ENCODE results near the gene PAM.
"Not testable (repeated sequence)": the region's sequence is repeated elsewhere in the genome, so short reads cannot be mapped to it uniquely, and the experiment has no call there.

The PAM gene

DNA sequence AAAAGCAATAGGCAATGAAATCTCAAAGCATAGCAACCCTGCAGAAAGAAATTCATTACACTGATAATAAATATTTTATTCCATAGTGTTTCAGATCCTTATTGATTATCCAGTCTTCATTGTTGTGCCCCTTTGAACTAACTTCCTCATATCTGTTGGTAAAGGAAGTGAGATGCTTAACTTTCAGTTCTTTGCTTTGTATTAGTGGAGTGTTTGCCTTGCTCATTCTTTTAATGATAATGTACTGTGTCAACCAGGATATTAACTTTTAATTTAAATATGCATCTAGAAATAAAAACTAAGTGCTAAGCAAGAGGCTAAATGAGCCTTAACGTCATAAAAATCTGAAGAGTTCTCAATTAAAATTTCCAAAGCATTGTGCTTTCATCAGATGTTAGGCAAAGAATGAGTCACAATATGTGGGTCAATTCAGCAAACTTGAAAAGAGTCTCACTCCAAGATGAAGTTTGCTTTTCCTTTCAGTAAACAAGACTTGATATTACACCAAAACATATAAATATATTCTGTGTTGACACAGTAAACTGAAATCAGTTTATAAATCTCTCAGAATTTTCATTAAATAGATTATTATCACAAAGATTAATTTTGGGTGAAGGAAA is 258.9 kb downstream of the PAM start:
- FAIRE-seq: no peak

DNA sequence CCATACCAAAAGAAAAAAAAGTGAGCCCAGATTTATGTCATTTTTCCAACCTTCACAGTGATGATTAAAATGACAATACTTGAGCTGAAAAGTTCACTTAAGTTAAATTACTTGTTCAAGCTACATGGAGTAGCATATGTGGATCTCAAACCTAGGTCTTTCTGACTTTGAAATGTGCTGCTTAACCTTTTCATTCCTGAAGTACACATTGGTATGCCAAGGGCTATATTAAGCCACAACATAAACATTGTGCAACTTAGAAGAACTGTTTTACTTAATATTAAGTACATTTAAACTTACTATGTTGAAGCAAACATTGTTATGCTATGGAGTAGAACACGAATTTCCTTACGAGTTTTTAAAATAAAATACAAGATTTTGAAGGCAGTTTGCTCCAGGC is 259.9 kb downstream of the PAM start:
- FAIRE-seq: no peak

DNA sequence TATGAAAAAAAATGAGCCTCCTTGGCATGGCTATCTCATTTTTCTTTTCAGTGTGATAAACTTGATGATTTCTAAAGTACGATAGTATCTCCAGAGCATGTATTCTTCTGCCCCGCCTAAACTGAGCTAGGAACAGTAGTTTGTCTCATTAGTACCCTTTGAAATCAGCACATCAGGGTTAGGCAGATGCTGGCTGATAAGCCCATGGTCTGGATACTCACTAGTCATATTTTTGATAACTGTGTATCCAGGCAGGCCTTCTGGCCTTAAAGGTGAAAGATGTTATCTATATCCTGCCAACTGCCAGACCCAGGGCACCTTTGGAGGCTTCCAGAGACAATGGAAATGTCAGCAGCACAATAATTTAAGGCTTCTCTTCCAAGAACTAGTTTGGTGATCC is 261.1 kb downstream of the PAM start:
- FAIRE-seq: no peak

DNA sequence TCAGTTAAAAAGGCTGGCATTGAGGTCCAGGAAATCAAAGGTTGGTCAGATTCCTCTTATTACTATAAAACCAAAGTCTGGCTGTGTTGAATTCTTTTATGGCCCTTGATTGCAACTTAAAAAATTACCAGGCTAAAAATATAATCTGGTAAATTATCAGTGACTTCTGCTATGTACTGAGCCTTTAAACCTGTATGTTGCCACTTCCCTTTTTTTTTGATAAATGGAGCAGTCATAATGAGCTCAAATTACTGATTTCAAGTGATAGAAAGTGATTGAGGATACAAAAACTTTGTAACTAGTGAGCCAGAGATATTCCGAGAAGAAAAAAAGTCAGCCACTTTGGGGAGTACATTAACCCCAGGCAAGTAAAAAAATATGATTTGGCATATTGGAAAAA is 264.7 kb downstream of the PAM start:
- no peak for FAIRE-seq

DNA sequence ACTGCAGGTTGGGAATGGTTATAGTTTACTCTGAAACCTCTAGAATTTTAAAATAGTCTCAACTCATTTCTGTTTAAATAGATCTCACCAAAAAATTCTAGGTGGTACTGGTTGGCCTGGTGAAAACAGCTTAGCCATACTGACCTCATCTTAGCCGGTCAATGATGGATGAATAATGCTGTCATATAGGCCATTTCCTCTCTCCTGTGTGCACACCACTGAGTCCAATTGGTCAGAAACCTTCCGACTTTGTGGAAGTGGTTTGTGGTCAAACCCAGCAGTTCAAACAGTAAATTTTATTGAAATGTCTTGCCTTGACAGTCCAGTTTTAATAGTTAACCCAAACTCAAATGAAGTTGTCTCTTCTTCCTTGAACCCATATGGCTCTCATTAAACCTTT is 266.2 kb downstream of the PAM start:
- no peak for FAIRE-seq

DNA sequence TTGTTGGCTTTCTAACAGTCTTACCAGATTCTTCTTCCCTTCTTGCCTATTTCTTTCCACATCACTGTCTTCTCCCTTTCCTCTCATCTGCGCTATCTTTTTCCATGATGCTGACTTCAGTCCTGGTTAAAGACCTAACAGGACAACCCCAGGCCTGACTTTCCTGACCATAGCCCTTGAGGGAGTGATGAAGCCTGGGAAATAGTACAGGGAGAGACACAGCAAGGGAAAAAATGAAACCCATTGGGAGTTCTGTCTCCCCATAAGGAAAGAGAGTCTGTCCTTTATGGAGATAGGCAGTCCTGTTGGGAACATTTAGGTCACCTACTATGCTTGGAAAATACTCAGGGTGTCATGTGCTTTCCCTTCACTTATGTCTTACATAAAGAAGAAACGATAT is 272.2 kb downstream of the PAM start:
- FAIRE-seq: no peak

DNA sequence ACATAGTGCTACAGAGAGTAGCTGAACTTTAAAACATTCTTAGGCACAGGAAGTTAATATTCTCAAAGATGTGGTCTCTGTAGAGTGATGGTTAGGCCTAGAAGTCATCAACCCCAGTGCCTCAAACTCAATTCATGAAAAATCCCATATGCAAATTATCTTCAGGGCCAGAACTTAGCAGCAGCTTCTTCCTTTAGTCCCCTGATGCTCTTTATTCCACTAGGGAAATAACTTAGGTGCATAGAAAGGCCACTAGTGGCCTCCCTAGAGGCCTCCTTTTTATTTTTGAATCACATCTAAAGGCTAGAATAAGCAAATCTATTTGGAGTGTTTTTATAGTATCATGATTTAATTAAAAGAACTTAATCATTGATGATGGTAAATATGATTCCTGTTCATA is 276.5 kb downstream of the PAM start:
- no peak for FAIRE-seq

DNA sequence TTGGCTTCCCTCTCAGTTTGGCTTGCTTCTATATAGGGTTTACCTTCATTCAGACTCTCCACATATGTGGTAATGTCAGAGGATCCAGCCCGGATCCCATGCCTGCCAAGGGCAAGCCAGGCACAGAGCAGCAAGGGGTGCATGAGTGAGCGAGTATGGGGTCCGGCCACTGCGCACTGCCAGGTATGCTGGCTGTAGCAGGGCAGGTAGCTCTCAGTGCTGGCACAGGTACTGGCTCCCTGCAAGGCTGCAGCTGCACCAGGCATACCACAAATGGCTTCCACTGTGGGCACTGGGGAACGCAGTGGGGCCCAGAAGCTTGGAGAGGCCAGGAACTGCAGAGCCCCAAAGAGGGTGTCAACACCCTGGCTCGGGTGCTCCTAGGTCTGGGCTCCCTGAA is 278.6 kb downstream of the PAM start:
- no peak for FAIRE-seq

DNA sequence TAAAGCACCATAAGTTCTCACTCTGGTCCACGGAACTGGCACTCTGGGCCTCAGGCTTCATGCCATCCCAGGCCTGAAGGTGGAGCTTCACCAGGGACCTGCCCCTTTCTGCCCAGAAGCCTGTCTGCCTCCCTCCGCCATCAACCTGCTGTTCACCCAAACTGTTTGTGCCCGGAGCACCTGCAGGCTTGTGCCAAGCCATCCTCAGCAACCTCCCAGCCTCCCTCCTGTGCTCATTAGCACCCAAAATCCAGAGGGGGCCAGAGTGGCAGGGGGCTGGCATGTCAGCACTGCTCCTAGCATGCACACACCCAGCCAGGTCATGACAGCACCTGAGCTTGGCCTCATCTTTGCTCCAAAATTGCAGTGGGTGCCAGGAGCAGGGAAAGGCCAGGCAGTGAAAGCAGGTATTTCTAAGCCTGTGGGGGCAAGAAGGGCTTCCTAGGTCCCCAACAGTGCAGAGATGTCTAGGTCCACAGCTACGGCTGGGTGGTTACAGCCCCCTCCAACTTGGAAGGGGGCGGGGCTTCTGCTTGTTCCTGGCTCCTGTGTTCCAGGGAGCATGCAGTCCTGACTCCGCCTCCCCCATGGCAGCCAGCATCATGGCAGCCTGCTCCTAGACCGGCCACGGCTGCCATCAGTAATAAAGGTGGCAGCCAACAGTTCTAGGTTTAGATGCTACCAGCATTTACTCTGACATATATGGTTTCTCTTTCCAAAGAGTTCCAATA is 279.7 kb downstream of the PAM start:
- no peak for FAIRE-seq

DNA sequence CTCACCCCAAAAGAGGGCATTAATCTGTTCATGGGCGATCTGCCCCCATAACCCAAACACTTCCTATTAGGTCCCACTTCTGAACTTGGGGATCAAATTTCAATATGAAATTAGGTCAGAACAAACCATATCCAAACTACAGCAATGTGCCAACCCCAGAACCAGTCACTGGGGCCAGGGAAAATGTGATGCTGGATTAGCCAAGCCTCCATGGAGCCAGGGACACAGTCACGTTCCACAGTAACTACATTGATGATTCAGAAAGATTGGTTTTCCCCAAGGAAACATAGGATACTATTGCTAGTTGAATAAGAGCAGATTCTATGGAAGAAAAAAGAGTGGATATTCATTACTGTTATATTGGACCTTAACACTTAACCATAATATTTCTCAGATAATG is 280.6 kb downstream of the PAM start:
- FAIRE-seq: no peak

DNA sequence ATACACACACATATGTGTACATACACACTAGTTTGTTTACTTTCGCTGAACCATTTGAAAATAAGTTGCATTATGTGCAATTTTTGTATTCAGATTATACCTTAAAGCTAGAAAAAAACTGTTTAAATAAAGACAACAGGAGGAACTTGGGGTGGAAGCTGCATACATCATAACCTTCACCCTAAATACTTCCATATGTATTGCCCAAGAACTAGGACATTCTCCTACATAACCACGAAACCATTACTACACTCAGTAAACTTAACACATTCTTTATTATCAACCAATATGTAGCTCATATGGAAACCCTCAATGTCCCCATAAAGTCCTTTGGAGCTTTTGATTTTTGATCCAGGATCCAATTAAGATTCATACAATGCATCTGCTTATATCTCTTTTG is 281.5 kb downstream of the PAM start:
- FAIRE-seq: no peak

DNA sequence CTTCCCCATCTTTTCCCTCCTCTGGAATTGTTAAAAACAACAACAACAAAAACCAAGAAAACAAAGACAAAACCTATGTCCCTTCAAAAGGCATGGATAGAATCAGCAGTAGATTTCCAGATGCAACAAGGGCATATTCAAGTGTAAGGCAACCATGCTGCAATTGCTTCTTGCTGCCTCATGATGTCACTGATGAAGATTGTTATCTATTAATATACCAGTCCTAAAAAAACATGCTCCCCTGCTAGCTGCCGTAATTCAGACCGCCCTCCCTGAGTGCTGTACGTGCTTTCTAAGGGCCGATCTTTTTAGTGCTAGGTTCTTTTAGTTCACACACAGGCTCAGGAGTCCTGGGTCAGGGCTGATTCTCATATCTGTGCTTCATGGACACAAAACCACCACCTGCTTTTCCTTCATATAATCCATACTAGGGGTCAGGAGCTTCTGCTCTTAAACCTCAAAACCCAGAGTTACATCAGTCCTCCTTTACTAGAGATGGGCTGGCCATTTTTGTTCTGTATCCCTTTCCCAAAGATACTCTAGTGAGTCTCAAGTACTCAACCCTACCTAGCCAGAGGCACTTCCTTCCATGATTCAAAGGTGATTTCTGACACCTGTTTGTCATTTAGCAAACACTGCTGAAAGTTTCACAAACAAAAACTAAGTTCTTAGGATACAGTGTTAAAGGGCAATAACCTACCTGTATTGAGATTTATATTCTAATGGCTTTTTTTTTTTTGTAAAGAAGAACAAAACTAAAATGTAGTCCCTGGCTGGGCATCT is 282.8 kb downstream of the PAM start:
- FAIRE-seq: no peak

DNA sequence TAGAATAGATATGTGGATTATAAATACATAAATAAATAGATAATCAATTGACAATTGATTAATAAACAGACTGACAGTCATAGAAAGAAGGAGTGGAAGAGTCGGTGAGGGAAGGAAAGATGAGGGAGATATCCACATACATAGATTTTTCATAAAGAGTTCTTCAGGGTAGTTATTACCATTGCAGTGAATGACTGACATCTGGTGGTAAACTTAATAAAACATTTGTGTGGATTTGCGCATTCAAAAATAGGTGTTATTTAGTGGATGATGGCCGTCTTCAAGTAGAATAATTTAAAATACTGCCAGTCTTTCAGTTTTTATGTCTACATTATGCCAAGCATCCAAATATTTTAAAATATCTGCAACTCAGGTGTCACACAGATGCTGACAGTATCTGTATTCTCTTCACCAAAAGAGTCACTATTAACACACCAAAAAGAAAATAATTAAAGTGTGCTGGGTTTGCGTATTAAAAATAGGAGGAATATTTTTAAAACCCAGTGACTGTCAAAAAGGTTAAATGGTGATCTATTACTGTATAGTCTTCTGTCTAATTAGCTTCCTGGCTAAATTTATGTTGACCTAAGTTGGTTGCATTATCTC is 286.1 kb downstream of the PAM start:
- no peak for FAIRE-seq

DNA sequence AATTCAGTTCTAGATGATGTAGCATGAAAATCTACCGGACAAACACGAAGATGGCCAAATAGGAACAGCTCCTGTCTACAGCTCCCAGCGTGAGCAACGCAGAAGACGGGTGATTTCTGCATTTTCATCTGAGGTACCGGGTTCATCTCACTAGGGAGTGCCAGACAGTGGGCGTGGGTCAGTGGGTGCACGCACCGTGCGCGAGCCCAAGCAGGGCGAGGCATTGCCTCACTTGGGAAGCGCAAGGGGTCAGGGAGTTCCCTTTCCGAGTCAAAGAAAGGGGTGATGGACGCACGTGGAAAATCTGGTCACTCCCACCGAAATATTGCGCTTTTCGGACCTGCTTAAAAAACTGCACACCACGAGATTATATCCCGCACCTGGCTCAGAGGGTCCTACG is 291.6 kb downstream of the PAM start:
- not testable (repeated sequence) for FAIRE-seq

DNA sequence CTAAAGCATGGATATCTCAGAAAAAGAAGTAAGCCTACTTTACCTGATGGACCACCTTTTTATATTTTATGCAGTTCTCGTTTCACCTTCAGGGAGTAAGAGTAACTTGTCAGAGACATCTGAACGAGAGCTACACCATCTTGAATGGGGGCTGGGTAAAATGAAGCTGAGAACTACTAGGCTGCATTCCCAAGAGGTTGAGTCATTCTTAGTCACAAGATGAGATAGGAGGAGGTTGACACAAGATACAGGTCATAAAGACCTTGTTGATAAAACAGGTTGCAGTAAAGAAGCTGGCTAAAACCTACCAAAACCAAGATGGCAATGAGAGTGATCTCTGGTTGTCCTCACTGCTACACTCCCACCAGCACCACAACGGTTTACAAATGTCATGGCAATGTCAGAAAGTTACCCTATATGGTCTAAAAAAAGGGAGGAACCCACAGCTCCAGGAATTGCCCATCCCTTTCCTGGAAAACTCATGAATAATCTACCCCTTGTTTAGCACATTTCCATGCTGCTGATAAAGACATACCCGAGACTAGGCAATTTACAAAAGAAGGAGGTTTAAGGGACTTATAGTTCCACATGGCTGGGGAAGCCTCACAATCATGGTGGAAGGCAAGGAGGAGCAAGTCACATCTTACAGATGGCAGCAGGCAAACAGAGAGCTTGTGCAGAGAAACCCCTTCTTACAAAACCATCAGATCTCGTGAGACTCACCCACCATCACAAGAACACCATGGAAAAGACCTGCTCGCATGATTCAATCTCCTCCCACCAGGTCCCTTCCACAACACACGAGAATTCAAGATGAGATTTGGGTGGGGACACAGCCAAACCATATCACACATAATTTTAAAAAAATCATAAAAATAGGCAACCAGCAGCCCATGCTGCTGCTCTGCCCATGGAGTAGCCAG is 302.4 kb downstream of the PAM start:
- no peak for FAIRE-seq

DNA sequence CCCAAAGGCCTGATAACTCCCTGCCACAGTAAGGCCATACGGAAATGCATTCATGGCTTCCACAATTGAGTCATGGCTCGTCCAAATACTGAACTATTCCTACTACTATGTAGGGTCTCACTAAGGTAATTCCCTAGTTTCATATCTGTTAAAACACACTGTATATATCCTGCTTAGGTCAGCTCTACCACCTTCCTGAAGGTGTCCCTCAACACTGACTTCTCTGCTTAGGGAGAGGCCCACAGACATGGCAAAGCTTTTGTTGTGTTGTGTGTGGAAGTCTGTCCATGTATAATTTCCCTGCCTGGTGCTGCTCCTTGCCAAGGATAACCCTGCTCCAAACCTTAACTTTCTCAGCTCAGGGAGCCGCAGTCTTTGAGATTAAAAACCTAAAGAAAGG is 304.4 kb downstream of the PAM start:
- no peak for FAIRE-seq

DNA sequence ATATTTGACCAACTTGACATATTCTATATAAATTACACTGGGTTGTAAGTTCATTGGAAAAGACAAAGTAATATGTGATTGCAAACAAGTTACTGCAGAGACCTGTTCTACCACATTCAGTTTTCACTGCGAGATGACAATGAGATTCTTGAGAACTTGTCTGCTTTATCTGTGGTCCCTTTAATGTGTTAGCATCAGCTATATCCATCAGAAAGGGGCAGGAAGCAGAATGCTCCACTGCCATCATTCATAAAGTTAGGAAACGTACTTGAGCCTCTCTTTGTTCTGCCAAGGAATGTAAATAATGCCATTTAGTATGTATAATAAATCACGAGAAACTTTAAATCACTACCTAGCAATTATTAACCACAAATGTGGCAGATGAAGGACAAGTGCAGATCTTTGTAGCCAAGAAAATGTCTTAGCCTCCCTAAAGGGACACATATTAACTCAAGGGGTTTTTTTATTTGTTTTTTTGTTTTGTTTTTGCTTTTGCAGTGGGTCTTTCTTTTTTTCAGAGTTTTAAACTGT is 305.4 kb downstream of the PAM start:
- FAIRE-seq: no peak

DNA sequence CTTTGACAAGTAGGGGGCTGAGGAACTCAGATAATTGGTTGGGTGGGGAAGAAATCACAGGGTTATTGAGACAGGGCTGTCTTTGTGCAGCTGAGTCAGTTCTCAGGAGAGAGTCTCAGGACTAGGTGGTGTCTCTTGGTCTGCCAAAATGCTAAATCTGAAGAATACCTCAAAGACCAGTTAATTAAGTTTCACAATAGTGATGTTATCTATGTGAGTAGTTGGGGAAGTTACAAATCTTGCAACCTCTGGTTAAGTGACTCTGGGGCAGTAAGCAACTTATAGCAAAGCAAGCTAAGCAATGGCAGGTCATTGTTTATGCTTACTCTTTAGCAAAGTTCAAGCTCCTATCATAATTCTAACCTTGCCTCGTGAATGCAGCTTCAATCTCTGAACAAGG is 311.2 kb downstream of the PAM start:
- no peak for FAIRE-seq

DNA sequence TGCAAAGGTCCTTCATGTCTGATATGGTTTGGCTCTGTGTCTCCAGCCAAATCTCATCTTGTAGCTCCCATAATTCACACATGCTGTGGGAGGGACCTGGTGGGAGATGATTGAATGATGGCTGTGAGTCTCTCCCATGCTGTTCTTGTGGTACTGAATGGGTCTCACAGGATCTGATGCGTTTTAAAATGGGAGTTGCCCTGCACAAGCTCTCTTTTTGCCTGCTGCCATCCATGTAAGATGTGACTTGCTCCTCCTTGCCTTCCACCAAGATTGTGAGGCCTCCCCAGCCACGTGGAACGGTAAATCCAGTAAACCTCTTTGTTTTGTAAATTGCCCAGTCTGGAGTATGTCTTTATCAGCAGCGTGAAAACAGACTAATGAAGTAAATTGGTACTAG is 318.4 kb downstream of the PAM start:
- FAIRE-seq: not testable (repeated sequence)

DNA sequence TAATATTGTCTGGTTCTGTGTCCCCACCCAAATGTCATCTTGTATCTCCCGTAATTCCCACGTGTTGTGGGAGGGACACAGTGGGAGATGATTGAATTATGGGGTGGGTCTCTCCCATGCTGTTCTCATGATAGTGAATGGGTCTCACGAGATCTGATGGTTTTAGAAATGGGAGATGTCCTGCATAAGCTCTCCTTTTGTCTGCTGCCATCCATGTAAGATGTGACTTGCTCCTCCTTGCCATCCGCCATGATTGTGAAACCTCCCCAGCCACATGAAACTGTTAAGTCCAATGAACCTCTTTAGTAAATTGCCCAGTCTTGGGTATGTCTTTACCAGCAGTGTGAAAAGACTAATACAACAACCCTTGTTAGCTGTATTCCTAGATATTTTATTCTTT is 320.3 kb downstream of the PAM start:
- no peak for FAIRE-seq

All from TTC549 (cell line).